Nephron progenitor cell (in vitro differentiated cells): Measurements from ENCODE around the gene ZSWIM6.

ENCODE experiments used
- DNase-seq: peaks from one replicate; pipeline ENCODE4 v3.0.0; 2021
- H3K27ac Mint-ChIP-seq: 2 replicates; pipeline ENCODE4 v1.8.0; 2021; ENCODE audit warnings: mild to moderate bottlenecking, moderate library complexity, mixed read lengths
- H3K27me3 Mint-ChIP-seq: 2 replicates; pipeline ENCODE4 v1.8.0; 2021; ENCODE audit warnings: mild to moderate bottlenecking, low read depth, mixed read lengths; ENCODE audit not compliant: poor library complexity
- H3K36me3 Mint-ChIP-seq: 2 replicates; pipeline ENCODE4 v1.8.0; 2021; ENCODE audit warnings: low read depth, mixed read lengths
- H3K4me1 Mint-ChIP-seq: 2 replicates; pipeline ENCODE4 v1.8.0; 2021; ENCODE audit warnings: mixed read lengths
- H3K4me3 Mint-ChIP-seq: 2 replicates; pipeline ENCODE4 v1.8.0; 2021; ENCODE audit warnings: mild to moderate bottlenecking, moderate library complexity, mixed read lengths
- H3K9me3 Mint-ChIP-seq: 2 replicates; pipeline ENCODE4 v1.8.0; 2021; ENCODE audit warnings: mild to moderate bottlenecking, moderate library complexity, mixed read lengths
- CTCF ChIP-seq: fragments of 200-600 bp; sonication (generic); IDR thresholded peaks from 2 replicates; pipeline ENCODE4 v1.5.0; 2021; ENCODE audit warnings: antibody characterized with exemption

ZSWIM6 gene

GRCh38 chr5:61366497-61367240 lies 34.6 kb downstream of the ZSWIM6 start:
- no peaks in the 10 kb centered on the region for H3K9me3 Mint-ChIP-seq
- H3K27ac Mint-ChIP-seq: peak overlapping the region; percentile 25
- peaks cover 29% of the 10 kb centered on the region for H3K36me3 Mint-ChIP-seq
- no peak for TF ChIP-seq CTCF
- peaks cover 2% of the 10 kb centered on the region for H3K27me3 Mint-ChIP-seq
- no peak overlapping the region for H3K4me3 Mint-ChIP-seq
- DNase-seq: no peak
- H3K4me1 Mint-ChIP-seq: peaks cover 41% of the 10 kb centered on the region

DNA sequence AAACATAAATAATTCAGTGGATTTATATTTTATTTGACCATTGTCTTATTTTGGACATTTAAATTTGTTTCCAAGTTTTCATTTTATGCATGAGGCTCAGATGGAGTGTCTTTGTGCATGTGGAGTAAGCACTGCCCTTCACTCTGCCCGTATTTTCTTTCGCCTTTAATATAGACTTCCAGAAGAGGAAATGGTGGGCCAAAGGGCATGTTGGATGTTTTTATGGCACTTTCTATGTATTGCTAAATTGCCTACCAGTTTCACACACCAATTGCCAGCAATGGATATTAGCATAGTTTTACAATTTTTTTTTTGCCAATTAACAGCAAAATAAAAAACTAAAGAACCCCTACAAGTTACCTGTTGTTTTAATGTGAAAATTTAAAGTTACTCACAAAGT lies 38.4 kb downstream of the ZSWIM6 start:
- no peak for DNase-seq
- H3K27me3 Mint-ChIP-seq: no peaks in the 10 kb centered on the region
- peaks cover 47% of the 10 kb centered on the region for H3K4me1 Mint-ChIP-seq
- H3K9me3 Mint-ChIP-seq: peaks cover 18% of the 10 kb centered on the region
- H3K36me3 Mint-ChIP-seq: peaks cover 48% of the 10 kb centered on the region
- no peak overlapping the region for H3K4me3 Mint-ChIP-seq
- TF ChIP-seq CTCF: no peak
- H3K27ac Mint-ChIP-seq: peak overlapping the region; percentile 90

DNA sequence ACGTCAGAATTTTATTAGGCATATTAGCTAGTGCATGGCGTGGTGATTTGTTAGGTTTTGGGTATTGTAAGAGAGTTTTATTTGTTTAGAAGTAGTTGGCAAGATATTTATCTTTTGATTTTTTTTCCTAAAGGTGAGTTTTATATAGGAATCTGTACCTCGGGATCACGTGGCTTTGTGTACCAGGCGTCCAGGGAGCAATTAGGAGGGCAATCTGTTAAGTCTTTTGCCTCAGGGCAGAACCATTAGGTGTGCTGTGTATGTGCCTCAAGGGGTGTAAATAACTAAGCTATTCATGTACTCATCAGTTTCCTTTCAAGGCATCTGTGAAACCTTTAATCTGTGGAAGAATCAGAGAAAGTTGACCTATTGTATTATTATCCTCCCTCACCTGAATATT lies 39.4 kb downstream of the ZSWIM6 start:
- no peak for TF ChIP-seq CTCF
- Mint-ChIP-seq H3K27me3 (no peaks in the 10 kb centered on the region), H3K27ac (peak overlapping the region; percentile 7), H3K9me3 (peaks cover 18% of the 10 kb centered on the region), H3K36me3 (peaks cover 45% of the 10 kb centered on the region), H3K4me3 (no peak overlapping the region), H3K4me1 (peaks cover 42% of the 10 kb centered on the region)
- DNase-seq: no peak

- H3K27ac Mint-ChIP-seq: peak overlapping the region; percentile 91
- no peak for DNase-seq
- no peaks in the 10 kb centered on the region for H3K4me1 Mint-ChIP-seq
- H3K4me3 Mint-ChIP-seq: no peak overlapping the region
- peaks cover 3% of the 10 kb centered on the region for H3K27me3 Mint-ChIP-seq
- peaks cover 51% of the 10 kb centered on the region for H3K36me3 Mint-ChIP-seq
- peaks cover 13% of the 10 kb centered on the region for H3K9me3 Mint-ChIP-seq
- no peak for TF ChIP-seq CTCF
These were observed 47.6 kb downstream of the ZSWIM6 start for GRCh38 chr5:61379677-61380076.

DNA sequence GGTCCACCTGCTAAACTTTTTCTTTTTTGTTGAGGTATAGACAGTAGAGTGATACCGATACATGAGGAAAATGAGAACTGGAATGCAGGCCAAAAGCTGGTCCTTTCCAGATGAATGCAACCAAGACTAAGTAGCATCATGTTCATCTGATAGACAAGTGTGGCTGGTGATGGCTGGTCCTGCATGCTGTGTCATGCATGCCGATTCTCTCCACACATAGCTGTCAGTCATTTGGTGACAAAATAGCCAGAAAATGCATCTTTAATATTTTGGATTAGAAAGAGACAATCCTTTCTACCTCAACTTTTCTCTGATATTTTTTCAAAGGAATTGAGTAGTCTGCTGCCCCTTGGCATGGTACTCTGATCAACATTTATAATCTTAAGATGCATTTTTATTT lies 49.9 kb downstream of the ZSWIM6 start:
- H3K4me1 Mint-ChIP-seq: peaks cover 14% of the 10 kb centered on the region
- H3K9me3 Mint-ChIP-seq: peaks cover 7% of the 10 kb centered on the region
- H3K4me3 Mint-ChIP-seq: no peak overlapping the region
- no peak overlapping the region for H3K27ac Mint-ChIP-seq
- DNase-seq: no peak
- peaks cover 47% of the 10 kb centered on the region for H3K36me3 Mint-ChIP-seq
- no peak for TF ChIP-seq CTCF
- peaks cover 6% of the 10 kb centered on the region for H3K27me3 Mint-ChIP-seq

DNA sequence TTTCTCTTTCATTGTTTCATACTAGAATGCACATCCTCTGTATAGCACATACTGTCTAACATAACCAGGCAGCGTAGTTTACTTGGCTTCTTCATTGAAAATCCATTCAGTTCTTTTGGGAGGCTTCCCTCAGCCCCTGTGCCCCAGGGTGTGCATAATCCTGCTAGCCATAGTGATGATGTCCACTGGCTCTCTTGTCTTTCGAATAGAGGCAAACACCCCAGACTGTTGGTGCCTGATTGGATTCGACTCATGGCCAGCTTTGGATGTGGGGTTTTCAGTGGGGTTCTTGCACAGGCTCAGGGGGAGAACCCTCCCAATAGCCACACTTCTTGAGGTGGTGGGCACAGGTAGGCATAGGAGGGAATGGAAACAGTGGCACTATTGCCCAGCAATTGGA lies 53.6 kb downstream of the ZSWIM6 start:
- Mint-ChIP-seq H3K27me3 (peaks cover 6% of the 10 kb centered on the region), H3K36me3 (peaks cover 35% of the 10 kb centered on the region), H3K4me3 (no peak overlapping the region), H3K4me1 (peaks cover 14% of the 10 kb centered on the region), H3K27ac (no peak overlapping the region), H3K9me3 (peaks cover 3% of the 10 kb centered on the region)
- DNase-seq: no peak
- no peak for TF ChIP-seq CTCF
